Panc1 (cell line): ENCODE results near the gene XXYLT1.

Source experiments
- POLR2AphosphoS5 ChIP-seq: IDR thresholded peaks from 2 replicates; pipeline ENCODE4 v1.6.1; 2012; ENCODE audit warnings: mild to moderate bottlenecking, low read depth, low read length, moderate library complexity
- TF ChIP-seq, protein P1 (sequence below): fragments of 450-650 bp; IDR thresholded peaks from 2 replicates; pipeline ENCODE4 v1.5.1; 2017; ENCODE audit warnings: mild to moderate bottlenecking
- TF ChIP-seq, protein P2 (sequence below), 2 experiments: IDR thresholded peaks; 2 replicates each; pipeline ENCODE4 v1.6.1; 2011 to 2012; ENCODE audit warnings: low read depth in 2 of 2, control low read depth in 1 of 2, low read length in 1 of 2, mild to moderate bottlenecking in 1 of 2, moderate library complexity in 1 of 2; ENCODE audit not compliant: insufficient read depth in 1 of 2

DNA sequence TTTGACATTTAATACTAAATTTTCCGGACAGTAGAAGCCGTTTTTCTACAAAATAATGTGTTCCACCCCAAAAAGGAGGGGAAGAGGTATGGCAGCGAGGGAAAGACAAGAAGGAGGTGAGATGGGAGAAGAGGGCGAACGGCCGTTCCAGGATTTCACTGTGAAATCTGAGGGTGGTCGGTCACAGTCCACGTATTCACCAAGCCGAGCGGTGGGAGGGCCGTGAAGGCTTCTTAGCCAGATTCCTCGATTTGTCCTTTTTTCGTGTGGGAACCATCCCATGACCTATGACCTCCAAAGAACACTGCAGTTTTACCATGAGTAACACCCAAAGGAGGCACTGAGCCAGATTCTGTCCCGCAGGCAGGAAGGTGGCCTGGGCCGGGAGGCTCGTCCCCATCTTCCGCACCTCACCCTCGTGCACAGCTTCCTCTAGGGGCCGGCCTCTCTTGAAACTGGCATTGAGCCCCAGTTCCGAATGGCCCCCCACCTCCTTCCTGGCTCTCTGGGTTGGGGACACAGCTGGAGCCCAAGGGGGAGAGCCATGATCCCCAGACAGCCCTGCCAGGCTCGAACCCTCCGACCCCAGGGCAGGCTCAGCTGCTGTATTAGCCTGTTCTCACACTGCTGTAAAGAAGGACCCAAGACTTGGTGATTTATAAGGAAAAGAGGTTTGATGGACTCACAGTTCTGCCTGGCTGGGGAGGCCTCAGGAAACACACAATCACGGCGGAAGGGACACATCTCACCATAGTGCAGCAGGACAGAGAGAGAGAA, 23.7 kb downstream of the XXYLT1 start:
- TF ChIP-seq, protein P1, sequence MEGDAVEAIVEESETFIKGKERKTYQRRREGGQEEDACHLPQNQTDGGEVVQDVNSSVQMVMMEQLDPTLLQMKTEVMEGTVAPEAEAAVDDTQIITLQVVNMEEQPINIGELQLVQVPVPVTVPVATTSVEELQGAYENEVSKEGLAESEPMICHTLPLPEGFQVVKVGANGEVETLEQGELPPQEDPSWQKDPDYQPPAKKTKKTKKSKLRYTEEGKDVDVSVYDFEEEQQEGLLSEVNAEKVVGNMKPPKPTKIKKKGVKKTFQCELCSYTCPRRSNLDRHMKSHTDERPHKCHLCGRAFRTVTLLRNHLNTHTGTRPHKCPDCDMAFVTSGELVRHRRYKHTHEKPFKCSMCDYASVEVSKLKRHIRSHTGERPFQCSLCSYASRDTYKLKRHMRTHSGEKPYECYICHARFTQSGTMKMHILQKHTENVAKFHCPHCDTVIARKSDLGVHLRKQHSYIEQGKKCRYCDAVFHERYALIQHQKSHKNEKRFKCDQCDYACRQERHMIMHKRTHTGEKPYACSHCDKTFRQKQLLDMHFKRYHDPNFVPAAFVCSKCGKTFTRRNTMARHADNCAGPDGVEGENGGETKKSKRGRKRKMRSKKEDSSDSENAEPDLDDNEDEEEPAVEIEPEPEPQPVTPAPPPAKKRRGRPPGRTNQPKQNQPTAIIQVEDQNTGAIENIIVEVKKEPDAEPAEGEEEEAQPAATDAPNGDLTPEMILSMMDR = no peak
- TF ChIP-seq, protein P2, sequence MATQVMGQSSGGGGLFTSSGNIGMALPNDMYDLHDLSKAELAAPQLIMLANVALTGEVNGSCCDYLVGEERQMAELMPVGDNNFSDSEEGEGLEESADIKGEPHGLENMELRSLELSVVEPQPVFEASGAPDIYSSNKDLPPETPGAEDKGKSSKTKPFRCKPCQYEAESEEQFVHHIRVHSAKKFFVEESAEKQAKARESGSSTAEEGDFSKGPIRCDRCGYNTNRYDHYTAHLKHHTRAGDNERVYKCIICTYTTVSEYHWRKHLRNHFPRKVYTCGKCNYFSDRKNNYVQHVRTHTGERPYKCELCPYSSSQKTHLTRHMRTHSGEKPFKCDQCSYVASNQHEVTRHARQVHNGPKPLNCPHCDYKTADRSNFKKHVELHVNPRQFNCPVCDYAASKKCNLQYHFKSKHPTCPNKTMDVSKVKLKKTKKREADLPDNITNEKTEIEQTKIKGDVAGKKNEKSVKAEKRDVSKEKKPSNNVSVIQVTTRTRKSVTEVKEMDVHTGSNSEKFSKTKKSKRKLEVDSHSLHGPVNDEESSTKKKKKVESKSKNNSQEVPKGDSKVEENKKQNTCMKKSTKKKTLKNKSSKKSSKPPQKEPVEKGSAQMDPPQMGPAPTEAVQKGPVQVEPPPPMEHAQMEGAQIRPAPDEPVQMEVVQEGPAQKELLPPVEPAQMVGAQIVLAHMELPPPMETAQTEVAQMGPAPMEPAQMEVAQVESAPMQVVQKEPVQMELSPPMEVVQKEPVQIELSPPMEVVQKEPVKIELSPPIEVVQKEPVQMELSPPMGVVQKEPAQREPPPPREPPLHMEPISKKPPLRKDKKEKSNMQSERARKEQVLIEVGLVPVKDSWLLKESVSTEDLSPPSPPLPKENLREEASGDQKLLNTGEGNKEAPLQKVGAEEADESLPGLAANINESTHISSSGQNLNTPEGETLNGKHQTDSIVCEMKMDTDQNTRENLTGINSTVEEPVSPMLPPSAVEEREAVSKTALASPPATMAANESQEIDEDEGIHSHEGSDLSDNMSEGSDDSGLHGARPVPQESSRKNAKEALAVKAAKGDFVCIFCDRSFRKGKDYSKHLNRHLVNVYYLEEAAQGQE (IDR thresholded peaks at IDR 0.05; ENCODE audit: insufficient read depth in 1 of 2, low read depth in 2 of 2, low read length in 1 of 2) = no peak
- no peak for TF ChIP-seq POLR2AphosphoS5
